Subcutaneous abdominal adipose tissue (tissue), 5 donors: ENCODE results near the gene MCFD2.
"Not testable (repeated sequence)": the region's sequence is repeated elsewhere in the genome, so short reads cannot be mapped to it uniquely, and the experiment has no call there.

Source experiments
- H3K27ac ChIP-seq: one replicate; pipeline ENCODE4 v1.7.0; 2013; ENCODE audit warnings: low read depth, mild to moderate bottlenecking, inconsistent platforms, low read length, moderate library complexity
- H3K27me3 ChIP-seq, 5 donors: one replicate each; pipeline ENCODE4 v1.7.0; 2013; ENCODE audit warnings: low read length in 5 of 5, inconsistent platforms in 1 of 5; ENCODE audit not compliant: control insufficient read depth in 5 of 5, insufficient read depth in 4 of 5
- H3K36me3 ChIP-seq, 5 donors: one replicate each; pipeline ENCODE4 v1.7.0; 2013; ENCODE audit warnings: low read length in 5 of 5; ENCODE audit not compliant: control insufficient read depth in 5 of 5, insufficient read depth in 5 of 5
- H3K4me1 ChIP-seq, 5 donors: one replicate each; pipeline ENCODE4 v1.7.0; 2013; ENCODE audit warnings: low read length in 5 of 5, mild to moderate bottlenecking in 3 of 5, moderate library complexity in 1 of 5; ENCODE audit not compliant: control insufficient read depth in 5 of 5, insufficient read depth in 5 of 5
- H3K4me3 ChIP-seq, 5 donors: one replicate each; pipeline ENCODE4 v1.7.0; 2013; ENCODE audit warnings: low read length in 5 of 5, low read depth in 1 of 5
- H3K9ac ChIP-seq, 5 donors: one replicate each; pipeline ENCODE4 v1.7.0; 2013; ENCODE audit warnings: low read length in 5 of 5, mild to moderate bottlenecking in 4 of 5, moderate library complexity in 3 of 5
- H3K9me3 ChIP-seq, 5 donors: one replicate each; pipeline ENCODE4 v1.7.0; 2013; ENCODE audit warnings: low read length in 5 of 5; ENCODE audit not compliant: control insufficient read depth in 5 of 5
- donor health status: healthy.
- donor health status: healthy.
- donor health status: healthy.
- donor health status: healthy.
- donor health status: healthy.

The MCFD2 gene

DNA sequence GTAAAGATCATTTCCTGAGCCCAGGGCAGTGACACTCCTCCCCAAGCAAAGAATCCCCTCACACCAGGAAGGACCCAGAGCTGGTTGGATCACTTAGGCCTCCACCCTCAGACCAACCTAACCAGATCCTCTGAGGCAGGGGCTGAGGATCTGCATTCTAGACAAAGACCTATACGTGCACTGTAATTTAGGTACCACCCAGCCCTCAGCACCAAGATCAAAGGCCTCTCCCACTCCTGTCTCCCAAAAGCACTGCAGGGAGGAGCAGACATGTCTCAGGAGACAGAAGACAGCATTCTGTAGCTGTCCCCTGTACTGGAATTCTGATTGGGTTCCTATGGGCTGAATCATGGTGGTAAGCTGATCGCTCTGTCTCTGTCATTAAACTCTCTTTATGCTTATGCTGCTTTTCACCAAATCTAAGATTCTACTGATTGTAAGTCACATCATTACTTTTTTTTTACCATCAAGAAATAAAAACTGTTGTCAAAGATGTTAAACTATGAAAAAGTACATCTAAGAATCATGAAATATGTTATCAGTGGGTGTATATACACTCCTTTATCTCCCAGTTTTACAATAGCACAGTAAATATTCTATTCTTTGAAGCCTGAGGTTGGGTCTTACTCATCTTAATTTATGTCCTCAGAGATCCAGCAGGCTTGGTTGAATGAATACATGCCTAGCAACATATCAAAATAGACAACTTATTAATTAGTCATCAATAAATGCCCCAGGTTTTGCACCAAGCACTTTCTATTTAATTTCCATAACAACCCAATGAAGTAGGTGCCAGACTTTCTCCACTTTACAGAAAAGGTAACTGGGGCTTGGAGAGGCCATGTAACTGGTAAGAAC, 28.3 kb downstream of the MCFD2 start:
- Histone ChIP-seq H3K4me3 (no peak overlapping the region), H3K4me1 (peaks cover 0 to 7% (median 5%) of the 10 kb centered on the region in 5 donors), H3K9ac (no peak overlapping the region), H3K9me3 (no peaks in the 10 kb centered on the region), H3K36me3 (no peaks in the 10 kb centered on the region), H3K27me3 (no peaks in the 10 kb centered on the region), H3K27ac (no peak overlapping the region)

- Histone ChIP-seq H3K27me3 (no peaks in the 10 kb centered on the region), H3K36me3 (no peaks in the 10 kb centered on the region), H3K4me3 (no peak overlapping the region), H3K27ac (no peak overlapping the region), H3K9me3 (no peaks in the 10 kb centered on the region), H3K9ac (no peak overlapping the region), H3K4me1 (peaks cover 0 to 14% (median 6%) of the 10 kb centered on the region in 5 donors)
Measured at GRCh38 chr2:46886268-46887027, 29.2 kb downstream of the MCFD2 start.

- Histone ChIP-seq H3K4me3 (no peak overlapping the region), H3K27me3 (no peaks in the 10 kb centered on the region), H3K36me3 (no peaks in the 10 kb centered on the region), H3K9me3 (no peaks in the 10 kb centered on the region), H3K9ac (no peak overlapping the region), H3K4me1 (peaks cover 0 to 18% (median 6%) of the 10 kb centered on the region in 5 donors), H3K27ac (no peak overlapping the region)
Measured at GRCh38 chr2:46885376-46885775, 30.2 kb downstream of the MCFD2 start.

DNA sequence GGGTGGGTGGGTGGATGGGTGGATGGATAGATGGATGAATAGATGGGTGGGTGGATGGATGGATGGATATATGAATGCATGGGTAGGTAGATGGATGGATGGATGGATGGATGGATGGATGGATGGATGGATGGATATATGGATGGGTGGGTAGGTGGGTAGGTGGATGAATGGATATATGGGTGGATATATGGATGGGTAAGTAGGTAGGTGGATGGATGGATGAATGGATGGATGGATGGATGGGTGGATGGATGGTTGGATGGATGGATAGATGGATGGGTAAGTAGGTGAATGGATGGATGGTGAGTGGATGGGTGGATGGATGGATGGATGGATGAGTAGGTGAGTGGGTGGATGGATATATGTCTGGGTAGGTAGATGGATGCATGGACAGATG, 36.1 kb downstream of the MCFD2 start:
- H3K4me1 ChIP-seq: peaks cover 0 to 27% (median 10%) of the 10 kb centered on the region in 5 donors
- no peaks in the 10 kb centered on the region for H3K36me3 ChIP-seq
- H3K9ac ChIP-seq: no peak overlapping the region
- H3K27ac ChIP-seq: no peak overlapping the region
- no peak overlapping the region for H3K4me3 ChIP-seq
- H3K27me3 ChIP-seq: no peaks in the 10 kb centered on the region
- no peaks in the 10 kb centered on the region for H3K9me3 ChIP-seq

GRCh38 chr2:46878886-46879285, 36.7 kb downstream of the MCFD2 start:
- Histone ChIP-seq H3K4me3 (no peak overlapping the region), H3K27me3 (no peaks in the 10 kb centered on the region), H3K9ac (no peak overlapping the region), H3K9me3 (no peaks in the 10 kb centered on the region), H3K27ac (no peak overlapping the region), H3K4me1 (peaks cover 0 to 33% (median 15%) of the 10 kb centered on the region in 5 donors), H3K36me3 (no peaks in the 10 kb centered on the region)

DNA sequence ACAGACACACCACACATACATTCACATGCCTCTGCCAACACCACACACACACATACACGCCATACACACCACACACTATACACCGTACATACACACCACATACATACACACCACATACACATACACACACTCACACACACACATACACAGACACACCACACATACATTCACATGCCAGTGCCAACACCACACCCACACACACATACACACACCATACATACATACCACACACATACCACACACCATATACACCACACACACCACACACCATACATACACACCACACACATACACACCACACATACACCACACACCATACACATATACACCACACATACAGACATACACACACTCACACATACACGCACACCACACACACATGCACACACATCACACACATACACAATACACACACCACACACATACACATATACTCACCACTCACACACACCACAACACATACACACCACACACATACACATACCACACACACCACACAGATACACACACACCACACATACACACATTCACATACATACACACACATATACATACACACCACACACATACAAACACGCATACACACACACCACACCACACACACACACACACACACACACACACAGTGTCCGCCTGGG, 37.2 kb downstream of the MCFD2 start:
- no peak overlapping the region for H3K27ac ChIP-seq
- no peaks in the 10 kb centered on the region for H3K36me3 ChIP-seq
- no peaks in the 10 kb centered on the region for H3K9me3 ChIP-seq
- H3K4me3 ChIP-seq: no peak overlapping the region
- H3K9ac ChIP-seq: no peak overlapping the region
- H3K4me1 ChIP-seq: peaks cover 0 to 38% (median 18%) of the 10 kb centered on the region in 5 donors
- H3K27me3 ChIP-seq: no peaks in the 10 kb centered on the region

- H3K9me3 ChIP-seq: no peaks in the 10 kb centered on the region
- no peak overlapping the region for H3K27ac ChIP-seq
- H3K4me3 ChIP-seq: no peak overlapping the region
- H3K27me3 ChIP-seq: no peaks in the 10 kb centered on the region
- H3K9ac ChIP-seq: no peak overlapping the region
- H3K36me3 ChIP-seq: no peaks in the 10 kb centered on the region
- peaks cover 0 to 40% (median 14%) of the 10 kb centered on the region in 5 donors for H3K4me1 ChIP-seq
Measured at GRCh38 chr2:46877619-46878113, 37.9 kb downstream of the MCFD2 start.

DNA sequence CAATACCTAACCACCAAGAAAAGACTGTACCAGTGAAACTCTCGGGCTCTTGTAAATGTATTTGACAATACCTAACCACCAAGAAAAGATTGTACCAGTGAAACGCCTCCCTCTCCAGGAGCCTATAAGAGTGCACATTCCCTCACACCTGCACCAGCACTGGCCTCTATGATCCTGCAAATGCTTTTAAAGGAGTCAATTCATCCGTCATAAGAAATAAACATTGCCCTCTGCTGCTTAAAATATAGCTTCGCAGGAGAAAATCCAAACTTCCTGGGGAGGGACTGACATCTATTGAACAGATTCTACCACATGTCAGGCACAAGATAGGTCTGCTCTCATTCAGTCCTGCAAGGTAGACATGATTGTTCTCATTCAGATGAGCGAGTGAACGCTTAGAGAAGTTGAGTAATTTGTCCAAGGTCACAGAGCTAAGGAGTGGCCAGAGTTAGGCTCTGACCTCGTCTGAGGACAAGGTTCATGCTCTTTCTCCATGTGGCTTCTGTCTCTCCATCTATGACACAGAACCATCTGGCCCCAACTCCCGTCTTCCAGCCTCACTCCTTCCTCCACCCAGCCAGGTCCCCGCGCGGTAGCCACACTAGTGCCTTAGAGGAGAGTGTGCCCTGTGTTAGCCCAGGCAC, 38.7 kb downstream of the MCFD2 start:
- Histone ChIP-seq H3K27ac (no peak overlapping the region), H3K4me1 (peaks cover 0 to 32% (median 12%) of the 10 kb centered on the region in 5 donors)

DNA sequence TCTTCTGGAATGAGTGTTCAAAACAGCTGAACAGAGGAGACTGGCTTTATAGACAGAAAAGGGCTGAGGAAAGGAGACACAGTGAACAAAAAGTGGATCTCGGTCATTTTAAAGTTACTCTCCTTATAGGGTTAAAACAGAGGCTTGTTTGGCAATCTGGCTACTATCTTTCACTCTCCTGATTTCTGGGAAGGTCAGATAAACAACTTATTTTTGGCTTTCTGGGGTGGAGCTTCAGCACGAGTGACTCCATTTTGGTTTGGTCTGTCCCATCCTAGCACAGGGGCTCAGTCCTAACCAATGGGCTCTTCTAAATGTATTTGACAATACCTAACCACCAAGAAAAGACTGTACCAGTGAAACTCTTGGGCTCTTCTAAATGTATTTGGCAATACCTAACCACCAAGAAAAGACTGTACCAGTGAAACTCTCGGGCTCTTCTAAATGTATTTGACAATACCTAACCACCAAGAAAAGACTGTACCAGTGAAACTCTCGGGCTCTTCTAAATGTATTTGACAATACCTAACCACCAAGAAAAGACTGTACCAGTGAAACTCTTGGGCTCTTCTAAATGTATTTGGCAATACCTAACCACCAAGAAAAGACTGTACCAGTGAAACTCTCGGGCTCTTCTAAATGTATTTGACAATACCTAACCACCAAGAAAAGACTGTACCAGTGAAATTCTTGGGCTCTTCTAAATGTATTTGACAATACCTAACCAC, 39.5 kb downstream of the MCFD2 start:
- not testable (repeated sequence) for H3K27me3 ChIP-seq, H3K4me3 ChIP-seq, H3K9ac ChIP-seq, H3K9me3 ChIP-seq, H3K36me3 ChIP-seq, H3K27ac ChIP-seq
- peaks cover 0 to 25% (median 12%) of the 10 kb centered on the region in 5 donors for H3K4me1 ChIP-seq

More for the DNA sequence above, 38.7 kb downstream of the MCFD2 start:
- no peaks in the 10 kb centered on the region for H3K9me3 ChIP-seq
- no peak overlapping the region for H3K9ac ChIP-seq
- H3K27me3 ChIP-seq: no peaks in the 10 kb centered on the region
- no peaks in the 10 kb centered on the region for H3K36me3 ChIP-seq
- H3K4me3 ChIP-seq: no peak overlapping the region
